Islet precursor cell (in vitro differentiated cells): ENCODE measurements around the gene PNPLA8.
"Not testable (repeated sequence)": the region's sequence is repeated elsewhere in the genome, so short reads cannot be mapped to it uniquely, and the experiment has no call there.

Source experiments
- DNase-seq: peaks from one replicate; pipeline ENCODE4 v3.0.0-alpha.2; 2018

PNPLA8 gene

DNA sequence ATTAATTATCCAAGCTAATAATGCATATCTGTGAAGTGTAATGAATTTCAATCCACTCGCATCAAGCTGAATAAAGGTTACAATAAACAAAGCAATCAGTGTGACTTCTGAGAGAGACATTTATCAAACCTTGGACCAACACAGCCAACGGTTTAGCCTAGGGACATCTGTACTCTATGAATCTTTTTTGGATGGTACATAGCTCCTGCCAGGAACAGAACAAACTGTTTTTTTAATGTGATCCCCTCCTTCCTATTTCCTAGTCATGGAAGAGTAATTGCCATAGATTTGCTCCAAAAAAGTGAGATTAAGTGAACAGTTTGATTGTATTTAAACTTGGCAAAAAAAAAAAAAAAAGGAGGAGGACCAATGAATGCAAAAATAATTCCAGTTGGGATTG, 58.5 kb downstream of the PNPLA8 start:
- no peak for DNase-seq

DNA sequence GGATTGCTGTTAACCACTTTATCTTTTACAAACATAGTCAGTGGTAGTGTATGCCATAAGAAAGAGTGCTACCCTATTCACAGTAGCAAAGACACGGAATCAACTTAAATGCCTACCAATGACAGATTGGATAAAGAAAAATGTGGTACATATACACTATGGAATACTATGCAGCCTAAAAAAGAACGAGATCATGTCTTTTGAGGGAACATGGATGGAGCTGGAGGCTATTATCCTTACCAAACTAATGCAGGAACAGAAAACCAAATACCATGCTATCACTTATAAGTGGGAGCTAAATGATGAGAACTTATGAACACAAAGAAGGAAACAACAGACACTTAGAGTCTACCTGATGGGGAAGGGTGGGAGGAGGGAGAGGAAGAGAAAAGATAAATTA, 59.6 kb downstream of the PNPLA8 start:
- DNase-seq = not testable (repeated sequence)

DNA sequence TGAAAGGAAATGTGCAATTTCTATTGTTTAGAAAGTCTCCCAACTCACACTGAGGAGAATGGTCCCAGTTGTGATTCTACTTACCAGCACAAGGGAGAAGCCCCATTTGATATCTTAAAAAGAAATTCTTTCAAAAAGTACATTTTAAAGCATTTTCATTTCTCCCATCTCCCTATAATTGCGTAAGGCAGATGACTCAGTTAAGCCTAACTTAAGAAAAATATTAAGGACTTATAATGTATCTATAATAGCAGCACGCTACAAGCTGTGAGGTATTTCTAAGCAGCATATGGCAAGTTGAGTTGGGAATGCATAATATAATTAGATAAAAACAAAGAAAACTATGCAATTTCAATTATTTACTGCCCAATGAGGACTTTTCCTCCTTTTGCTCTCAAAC, 61.2 kb downstream of the PNPLA8 start:
- DNase-seq = no peak

DNA sequence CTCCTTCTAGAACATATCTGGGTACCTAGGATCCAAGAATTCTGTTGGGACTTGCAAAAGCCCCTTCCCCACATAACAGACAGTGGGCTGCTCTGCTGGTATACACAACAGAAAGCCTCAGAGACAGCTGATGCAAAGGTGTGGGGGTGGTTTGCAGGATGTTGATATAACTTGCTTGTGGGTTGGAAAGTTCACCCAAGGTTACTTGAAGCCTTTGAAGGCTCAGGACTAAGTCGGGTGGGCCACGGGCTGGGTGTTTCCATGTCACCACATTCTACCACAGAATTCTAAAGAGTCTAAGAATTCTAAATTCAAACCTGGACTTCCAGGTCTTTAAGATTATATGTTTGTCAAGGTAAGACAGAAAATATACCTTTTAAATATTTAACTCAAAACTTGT, 62.3 kb downstream of the PNPLA8 start:
- DNase-seq = no peak

DNA sequence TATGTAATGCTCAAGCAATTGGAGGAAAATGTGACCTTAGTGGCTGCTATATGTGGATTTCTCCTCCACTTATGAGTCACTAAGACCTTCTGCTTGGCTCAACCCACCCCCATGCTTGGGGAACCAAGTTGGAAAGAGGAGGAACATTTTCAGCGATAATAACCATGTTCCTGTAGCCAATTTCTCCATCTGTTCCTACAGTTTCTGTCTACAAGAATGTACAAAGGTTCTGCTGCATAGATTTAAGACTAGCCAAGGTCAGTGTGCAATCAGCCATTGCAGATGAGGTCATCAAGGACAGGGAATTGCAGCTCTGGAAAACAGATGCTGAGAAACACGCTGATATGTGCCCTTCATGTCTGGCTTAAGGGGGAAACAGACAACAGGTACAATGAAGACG, 64.1 kb downstream of the PNPLA8 start:
- DNase-seq = no peak

DNA sequence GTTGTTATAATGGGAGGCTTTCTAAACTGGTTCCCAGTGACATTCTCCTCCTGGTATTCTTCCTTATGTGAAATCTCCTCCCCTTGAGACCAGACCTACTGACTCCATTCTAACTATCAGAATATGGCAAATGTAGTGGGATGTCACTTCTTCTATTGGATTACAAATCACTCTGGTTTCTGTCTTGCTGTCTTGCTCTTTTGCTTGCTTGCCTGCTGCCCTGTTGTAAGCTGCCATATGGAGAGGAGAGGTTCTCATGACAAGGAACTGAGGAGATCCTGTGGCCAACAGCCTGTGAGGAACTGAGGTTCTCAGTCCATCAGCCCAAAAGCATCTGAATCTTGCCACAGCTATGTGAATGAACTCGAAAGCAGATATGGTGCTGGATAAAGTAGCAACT, 65.0 kb downstream of the PNPLA8 start:
- no peak for DNase-seq

DNA sequence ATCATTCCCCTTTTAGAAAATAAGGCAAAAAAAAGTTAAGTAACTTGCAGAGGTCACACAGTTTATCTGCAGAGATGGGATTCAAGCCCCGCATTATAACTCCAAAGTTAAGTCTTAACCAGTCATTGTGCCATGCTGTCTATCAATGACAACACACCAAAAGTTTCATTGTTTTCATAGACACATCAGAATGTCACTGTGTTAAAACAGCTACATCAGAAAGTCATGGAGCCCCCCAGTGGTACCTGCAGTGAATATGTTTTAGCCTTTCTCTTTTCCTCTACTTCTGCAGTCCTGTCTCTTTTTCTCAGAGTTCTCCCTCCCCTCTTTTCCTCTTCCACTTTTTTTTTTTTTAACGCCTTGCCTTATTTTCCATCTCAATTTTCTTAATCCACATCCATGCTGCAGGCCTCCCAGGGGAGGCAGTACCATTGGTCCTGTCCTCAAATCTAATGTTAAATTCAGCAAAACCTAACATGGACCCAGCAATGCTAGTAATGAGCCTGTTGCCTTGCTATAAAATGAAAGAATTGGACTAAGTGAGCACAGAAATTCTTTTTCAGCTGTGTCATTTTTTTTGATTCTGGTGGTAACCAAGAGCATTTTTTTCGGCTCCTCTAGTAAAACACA, 65.9 kb downstream of the PNPLA8 start:
- DNase-seq = no peak

DNA sequence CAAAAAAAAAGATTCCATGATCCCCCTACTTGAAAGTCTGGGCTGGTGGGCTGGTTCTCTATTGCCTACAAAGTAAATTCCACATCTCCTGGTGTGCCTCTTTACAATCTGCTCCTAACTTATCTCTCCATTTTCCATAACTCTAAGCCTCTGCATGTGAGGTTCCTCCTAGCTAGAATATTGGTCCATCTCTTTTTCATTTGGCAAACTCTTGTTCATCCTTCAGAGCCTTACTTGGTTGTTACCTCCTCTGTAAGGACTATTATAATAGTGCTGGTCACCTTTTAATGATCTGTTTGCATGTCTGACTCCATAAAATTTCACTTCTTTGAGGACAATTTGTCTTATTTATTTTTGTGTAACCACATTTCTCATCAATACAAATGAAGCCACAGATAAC, 68.1 kb downstream of the PNPLA8 start:
- DNase-seq = no peak

DNA sequence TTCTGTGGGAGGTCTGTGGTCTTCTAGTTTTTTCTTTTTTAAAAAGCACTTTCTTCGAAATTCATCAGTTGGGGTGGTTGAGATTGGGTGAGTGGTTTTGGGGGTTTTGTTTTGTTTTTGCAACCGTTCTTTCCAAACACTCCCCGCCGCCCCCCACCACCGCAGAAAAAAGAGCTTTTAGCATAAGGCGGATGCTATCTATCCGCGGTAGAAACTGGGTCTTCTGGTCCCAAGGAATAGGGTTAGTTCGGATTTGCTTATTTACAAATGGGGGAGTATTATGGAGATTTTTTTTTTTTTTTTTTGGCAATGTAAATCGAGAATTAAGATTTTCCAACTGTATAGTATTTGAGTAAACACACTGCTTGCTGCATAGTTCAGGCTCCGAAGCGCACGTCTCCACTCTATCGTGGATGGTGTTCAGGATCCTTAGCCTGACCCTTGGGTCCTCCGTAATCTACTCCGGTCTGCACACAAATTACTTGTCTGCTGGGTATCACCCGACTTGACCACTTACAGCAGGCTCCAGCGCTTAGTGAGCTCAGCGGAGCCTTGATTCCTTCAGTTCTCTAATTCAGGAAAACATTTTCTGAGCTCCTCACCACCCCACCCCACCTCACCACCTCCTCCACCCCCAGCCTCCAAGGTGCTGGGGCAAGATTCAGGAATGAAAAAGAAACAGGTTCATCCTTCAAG, 68.9 kb downstream of the PNPLA8 start:
- no peak for DNase-seq

DNA sequence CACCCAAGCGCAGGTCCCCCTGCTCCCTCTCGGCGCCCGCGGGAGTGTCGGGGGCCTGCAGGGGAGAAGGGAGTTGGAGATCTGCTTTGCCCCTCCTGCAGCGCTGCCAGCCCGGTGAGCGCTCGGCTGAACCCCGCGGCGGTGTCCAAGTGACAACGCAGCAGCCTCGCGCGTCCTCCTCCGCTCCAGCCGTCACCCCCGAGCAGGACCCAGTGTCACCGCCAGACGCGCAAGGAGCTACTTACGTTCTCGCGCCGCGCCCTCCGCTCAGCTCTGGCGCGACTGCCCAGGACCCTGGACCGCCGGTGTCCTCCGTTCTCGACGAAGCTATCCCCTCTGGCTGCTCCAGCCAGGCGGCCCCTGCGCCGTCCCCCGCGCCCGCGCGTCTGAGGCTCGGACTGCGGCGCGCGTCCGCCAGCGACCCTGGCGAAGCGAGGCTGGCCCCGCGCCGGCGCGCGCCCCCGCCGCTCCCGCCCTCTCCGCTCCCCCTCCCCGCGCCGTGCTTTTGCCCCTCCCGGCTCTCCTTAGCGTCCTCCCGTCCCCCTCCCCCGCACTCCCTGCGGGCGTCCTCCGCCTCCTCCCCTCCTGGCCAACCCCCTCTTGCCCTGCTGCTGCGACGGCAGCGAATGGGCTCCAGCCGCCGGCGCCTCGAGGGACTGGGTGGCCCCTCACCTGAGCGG, 69.8 kb downstream of the PNPLA8 start, which contains the start of gene NRCAM:
NRCAM (minus strand) TSS at position 439 of the 680 bp plus-strand sequence. CDS start 216,372 bp downstream, outside the sequence.
- DNase-seq = peak; percentile 91

DNA sequence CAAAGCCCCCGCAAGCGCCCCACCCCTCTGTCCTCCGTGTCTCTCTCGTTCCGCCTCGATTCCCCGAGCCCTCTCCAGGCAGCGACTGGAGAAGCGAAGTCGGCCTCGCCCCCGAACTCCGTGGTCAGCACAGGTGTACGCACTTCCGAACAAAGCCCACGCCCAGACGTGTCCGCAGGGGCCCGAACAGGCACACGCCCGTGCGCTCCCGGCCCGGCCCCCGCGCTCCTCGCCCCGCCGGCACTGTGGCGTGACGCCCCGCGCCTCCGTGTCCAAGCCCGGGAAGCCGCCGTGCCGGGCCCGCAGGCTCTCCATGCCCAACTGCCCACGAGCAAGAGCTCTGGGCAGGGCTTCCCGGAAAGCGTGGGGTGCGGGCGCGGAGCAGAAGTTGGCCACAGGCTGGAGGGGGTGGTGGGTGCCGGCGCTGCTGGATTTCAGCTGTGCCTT, 70.4 kb downstream of the PNPLA8 start:
- peak; percentile 63 for DNase-seq

DNA sequence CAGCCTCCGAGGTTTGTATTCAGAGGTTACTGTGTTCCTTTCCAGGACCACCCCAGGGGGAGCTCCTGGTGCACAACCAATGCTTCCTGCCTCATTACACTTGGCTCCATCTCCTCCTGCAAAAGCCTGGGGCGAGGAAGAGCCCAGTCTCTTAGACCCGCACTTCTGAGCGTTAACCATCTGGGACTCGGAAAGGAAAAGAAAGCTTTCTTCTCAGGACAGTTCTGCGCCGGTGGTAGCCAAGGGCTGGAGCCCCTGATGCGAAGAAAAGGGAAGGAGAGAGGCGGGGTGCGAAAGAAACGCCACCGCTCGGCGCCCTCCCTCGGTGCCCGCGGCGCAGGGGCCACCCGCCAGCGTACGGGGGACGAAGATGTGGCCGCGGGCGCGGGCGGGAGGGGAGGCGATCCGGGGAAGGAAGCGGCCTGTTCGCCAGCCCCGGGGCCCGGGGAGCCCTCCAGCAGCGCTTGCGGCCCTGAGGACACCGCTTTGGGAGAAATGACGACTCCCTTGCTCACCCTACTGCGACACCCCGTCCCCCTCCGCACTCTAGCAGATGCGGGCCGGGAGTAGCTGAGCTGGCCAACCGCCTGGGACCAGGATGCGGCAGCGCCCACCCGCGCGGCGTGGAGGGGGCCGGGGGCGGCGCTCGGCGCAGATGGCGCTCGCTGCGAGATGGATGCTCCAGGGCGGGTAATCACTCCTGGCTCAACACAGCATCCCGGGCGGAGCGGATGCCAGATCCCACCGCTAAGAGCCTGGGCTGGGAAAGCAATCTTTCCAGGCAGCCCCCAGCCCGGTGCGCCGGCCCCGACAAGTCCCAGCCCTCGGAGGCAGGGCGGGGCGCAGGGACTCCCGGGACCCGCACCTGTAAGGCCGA, 71.0 kb downstream of the PNPLA8 start:
- peak; percentile 72 for DNase-seq

DNA sequence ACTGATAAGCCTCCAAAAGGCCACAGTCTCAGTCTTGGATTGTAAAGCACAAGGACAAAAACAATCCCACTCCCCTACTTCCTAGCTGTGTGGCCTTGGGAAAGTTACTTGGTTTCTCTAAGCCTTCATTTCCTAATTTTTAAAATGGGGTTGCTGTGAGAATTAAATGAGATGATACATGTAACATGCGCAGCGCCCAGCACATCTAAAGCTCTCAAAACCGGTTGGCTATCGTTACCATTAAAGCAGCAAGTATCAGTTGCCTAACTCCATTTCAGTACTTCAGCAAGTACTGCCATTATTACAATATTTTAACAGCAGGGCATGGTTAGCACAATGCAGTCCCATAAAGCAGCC, 71.6 kb downstream of the PNPLA8 start:
- no peak for DNase-seq

DNA sequence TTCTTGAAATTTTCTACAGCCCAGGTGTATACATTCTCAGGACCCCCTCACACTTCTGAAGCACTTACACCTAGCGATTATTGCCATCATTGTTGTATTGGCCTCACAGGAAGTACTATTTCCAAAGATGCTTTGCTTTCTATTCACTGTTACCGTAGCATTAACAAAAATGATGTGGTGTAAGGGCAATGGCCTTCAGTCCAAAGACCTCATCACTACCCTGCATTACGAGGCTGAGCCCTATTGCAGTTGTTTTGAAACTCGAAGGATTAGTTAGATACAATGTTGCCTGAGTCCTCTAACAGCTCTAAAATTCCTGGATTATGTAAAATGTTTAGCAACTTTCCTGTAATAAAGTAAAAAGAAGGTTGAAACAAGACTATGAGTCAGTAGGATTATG, 72.6 kb downstream of the PNPLA8 start:
- no peak for DNase-seq

DNA sequence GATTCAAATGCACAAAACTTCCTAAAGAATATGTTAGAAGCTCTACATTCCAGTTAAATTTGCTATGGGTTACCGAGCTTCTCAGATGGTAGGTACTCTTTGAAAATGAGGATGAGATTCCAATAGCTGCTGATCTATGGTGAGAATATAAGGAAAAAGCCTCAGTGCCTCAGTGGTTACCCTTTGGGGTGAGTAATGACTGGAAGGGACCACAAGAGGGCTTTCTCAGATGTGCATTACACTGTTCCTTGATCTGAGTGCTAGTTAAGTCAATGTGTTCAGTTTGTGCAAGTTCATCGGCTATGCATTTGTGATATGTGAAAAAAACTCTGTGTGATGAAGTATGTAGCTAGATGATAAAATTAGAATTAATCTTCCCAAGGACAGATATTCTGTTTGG, 73.2 kb downstream of the PNPLA8 start:
- no peak for DNase-seq

DNA sequence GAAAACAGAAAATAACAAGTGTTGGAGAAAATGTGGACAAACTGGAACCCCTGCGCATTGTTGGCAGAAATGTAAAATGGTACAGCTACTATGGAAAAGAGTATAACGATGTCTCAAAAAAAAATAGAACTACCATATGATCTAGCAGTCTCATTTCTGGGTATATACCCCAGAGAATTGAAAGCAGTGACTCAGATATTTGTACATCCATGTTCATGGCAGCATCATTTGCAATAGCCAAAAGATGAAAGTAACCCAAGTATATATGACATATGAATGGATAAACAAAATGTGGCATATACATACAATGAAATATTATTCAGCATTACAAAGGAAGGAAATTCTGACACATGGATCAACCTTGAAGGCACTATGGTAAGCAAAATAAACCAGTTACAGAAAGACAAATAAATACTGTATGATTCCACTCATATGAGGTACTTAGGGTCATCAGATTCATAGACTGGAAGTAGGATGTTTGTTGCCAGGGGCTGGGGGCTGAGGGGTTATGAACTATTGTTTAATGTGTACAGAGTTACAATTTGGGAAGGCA, 74.6 kb downstream of the PNPLA8 start:
- no peak for DNase-seq

DNA sequence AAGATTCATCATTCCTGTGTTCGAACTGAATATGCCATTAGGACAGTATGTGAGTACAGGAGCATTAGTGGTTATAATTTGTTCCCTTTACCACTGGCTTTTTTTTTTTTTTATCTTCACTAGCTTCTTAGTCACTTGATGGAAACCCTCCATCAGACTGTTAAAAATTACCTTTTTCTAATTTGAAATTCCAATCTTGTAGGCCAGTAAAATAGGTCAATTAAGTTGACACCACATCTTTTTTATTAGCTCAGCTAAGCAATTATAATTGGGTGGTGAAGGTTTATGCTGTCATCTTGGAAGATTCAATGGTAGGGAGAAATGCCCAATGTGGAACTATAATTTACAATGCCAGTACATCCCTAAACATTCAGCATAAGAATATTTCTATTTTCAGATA, 75.8 kb downstream of the PNPLA8 start:
- DNase-seq = no peak

DNA sequence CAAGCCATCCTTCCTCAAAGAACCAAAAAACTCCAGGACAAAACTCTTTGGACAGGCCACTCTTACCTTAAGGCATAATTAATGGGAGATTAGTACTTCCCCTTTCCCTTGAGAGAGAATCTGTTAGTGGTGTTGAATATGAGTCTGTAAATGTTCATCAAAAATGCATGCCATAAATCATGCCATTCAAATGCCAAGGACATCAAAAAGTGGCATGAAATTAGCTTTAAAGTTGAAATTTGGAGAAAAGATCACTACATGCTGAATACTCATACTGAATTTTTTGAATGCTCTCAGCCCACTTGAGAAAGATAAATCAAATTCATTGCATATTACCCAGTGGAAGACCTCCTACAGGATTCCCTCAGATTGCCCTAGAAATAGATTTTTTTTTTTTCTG, 76.4 kb downstream of the PNPLA8 start:
- no peak for DNase-seq

DNA sequence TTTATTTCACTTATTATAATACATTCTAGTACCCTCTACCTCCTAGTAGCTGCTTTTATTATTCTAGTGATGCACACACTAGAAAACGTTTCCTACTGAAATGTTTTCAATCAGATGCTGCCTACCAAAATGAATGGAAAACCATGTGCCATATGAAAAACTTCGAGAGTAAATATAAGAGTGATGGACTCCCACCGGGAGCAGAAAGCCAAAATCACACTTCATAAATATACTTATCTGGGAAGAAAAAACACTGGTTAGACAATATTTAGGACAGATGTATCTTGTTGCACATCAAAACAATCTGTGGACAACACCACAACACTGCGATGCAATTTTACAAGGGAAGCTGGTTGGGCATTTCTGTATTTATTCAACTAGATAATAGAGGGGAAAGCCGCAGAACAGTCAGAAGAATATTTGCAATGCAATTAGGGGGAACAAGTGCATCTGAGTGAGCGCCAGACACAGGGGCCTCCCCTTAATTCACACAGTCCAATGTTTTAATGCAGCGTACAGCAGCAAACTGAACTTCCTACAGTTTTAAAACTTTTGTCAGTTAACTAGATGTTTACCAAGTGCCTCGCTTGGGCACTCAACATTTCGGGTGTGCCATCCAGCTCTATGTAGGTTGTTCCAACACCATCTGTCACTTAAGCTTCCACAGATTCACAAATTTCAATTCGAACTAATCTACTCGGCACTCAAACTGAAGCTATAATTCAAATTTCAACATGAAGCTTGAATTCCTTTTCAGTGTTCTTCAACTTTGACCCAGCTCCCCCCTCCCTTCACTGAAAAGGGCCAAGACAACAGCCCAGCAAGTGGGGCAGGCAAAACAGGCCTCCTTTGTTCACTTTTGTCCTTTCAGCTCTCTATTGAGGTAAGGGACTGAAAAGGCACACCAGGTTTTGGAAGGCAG, 77.1 kb downstream of the PNPLA8 start:
- no peak for DNase-seq

DNA sequence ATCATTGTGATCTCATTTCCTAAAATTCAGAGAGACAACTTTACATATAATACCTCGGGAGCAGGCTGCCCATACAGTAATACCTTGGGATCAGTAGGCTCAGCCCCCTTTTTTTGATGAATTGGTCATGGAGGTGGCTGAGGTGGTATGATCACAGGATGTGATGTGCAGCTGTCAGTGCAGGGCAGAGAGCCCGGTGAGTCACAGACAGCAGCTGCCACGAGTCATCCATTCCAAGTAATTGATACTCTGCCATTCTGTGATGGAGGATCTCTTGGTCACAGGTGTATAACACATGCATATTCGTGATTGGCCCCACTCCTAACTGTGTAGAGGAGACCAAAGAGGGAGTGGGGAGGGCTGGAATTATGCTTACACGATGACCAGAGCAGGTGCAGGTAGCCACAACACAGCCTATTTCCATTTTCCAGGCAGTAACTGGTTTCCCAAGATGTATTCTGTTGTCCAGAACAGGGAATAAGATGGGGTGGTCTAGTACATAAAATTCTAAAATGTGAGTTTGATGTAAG, 83.8 kb downstream of the PNPLA8 start:
- peak; percentile 77 for DNase-seq

DNA sequence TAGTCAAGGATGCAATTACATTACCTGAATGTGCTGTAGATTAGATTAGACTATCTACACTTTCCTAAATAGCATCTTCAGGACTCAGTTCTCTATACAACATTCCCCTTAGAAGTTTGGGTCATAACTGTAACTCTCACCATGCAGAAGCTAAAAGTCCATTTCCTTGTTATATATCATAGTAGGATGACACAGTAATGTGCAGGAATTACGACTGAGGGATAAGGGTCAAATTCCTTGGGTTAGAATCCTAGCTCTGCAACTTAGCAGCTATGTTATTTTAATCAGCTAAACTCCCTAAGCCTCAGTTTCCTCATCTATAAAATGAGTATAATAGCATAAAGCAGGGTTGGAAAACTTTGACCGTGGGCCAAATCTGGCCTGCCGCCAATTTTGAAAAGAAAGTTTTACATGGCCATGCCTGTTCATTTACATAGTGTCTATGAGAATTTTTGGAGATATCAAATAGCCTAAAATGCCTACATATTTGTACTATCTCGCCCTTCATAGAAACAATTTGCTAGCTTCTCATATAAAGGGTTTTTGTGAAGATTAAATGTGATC, 84.5 kb downstream of the PNPLA8 start:
- no peak for DNase-seq
